GM19395 (cell line): ENCODE measurements around the gene CELSR1.
"Not testable (repeated sequence)": the region's sequence is repeated elsewhere in the genome, so short reads cannot be mapped to it uniquely, and the experiment has no call there.

ENCODE experiments used
- ATAC-seq: cut with Tn5 transposase; IDR thresholded peaks from one replicate; pipeline ENCODE4 v1.9.1; 2021; ENCODE audit warnings: mild to moderate bottlenecking, moderate library complexity; ENCODE audit not compliant: unreplicated experiment

Gene CELSR1

DNA sequence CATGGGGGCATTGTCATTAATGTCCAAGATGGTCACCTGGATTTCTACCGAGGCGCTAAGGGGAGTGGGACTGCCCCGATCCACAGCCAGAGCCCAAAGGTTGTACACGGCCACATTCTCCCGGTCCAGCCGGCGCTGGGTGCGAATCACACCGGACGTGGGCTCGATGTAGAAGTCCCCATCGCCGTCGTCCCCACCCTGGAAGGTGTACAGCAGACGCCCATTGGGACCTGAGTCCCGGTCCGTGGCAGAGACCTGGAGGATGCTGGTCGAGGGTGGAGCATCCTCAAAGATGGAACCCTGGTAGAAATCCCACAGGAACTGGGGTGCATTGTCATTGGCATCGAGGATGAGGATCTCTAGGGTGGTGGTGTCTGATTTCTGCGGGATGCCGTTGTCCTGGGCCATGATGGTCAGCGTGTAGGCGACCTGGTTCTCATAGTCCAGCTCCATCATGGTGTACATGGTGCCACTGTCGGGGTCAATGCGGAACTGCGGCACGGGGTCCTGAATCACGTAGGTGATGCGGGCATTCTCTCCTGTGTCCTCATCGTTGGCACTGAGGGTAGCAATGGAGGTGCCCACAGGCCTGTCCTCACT lies 3.1 kb downstream of the CELSR1 start:
- no peak for ATAC-seq

DNA sequence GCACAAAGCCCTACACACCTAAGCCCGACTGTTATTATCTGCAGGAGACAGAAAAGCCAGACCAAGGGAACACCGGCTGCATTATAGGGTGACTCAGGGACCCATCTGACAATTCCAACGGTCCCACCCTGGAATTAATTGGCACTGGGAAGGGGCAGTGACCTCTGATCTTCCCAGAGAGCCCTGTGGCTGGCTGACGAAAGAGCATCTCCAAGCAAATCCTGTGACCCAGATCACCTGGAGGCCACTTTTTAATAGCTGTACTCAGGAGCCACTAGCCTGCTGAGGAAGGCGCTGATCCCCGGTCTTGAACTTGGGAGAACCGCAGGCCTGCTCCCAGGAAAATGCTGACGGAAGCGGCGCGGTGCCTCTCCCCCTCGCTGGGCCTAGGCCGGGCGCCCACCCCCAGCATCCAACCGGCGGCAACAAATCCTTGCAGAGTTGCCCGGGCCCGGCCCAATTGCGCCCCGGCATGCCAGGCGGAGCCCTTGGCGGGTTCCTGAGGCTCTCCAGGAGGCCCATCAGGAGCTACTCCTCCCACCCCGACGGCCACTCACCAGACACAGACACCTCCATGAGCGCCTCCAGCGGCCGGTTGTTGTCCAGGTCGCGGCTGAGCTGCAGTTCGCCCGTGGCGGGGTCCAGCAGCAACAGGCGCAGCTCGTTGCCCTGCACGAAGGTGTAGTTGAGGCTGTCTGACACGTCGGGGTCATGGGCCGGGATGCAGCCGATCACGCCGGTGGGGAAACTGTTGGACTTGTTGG lies 4.2 kb downstream of the CELSR1 start:
- ATAC-seq = no peak

DNA sequence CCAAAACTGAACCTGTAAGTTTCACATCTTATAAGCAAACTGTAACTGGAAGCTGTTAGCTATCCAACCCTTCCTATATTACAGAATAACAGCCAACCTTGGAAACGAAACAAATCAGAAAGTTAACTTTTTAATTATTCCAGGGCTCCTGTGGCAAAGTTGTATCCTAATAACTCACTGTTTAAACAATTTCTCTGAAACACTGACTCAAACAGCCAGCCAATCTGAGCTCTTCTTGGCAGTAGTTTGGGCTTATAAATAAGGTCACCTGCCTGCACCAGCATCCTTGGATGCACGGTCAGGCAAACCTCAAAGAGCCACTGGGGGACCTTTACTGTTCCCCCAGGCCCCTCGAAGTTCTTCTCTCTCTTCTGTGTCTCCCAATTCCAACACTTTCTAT lies 5.0 kb downstream of the CELSR1 start:
- ATAC-seq = no peak

DNA sequence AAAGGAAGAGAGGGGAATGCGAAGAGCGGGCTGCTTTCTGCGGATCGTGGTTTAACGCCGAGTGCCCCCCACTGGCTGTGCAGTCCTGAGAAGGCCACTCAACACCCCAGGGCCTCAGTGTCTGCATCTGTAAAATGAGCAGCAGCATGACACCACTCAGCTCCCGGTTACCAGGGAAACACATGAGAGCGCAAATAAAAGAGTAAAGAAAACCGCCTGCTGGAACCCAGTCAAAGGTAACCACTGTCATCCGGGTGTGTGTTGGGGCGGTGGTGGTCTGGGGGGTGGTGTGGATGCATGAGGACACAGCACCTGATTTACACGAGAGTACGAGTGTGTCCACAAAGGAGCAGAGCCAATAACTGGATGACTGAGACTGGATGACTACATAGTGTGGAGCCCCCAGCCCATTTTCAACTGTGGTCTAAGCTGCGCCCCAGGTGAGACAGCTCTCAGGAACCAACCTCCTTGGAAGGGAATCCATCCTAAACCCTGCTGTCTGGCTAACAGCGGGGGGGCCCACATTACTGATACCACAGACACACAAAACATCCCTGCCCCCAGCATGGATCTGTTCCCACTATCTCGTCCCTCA lies 5.7 kb downstream of the CELSR1 start:
- ATAC-seq = no peak

DNA sequence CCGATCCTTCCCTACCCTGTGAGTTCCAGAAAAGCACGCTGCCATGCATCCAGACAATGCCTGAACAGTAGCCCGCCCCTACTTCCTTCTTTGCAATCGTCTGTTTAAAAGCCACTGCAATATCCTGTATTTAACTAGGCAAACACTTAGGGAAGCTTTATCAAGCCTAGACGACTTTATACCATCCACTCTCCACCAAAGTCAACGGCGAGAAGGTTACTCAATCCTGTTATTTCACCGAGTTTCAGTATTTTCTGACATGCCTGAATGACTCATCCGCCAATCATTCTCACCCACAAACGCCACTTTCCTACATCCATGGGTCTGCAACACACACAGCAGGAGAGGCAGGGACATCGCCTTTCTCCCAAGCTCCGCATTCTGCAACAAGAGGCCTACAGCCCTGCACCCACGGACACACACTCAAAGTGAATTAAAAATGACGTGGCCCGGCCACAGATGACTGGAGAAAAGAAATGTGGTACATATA lies 9.3 kb downstream of the CELSR1 start:
- ATAC-seq = no peak

DNA sequence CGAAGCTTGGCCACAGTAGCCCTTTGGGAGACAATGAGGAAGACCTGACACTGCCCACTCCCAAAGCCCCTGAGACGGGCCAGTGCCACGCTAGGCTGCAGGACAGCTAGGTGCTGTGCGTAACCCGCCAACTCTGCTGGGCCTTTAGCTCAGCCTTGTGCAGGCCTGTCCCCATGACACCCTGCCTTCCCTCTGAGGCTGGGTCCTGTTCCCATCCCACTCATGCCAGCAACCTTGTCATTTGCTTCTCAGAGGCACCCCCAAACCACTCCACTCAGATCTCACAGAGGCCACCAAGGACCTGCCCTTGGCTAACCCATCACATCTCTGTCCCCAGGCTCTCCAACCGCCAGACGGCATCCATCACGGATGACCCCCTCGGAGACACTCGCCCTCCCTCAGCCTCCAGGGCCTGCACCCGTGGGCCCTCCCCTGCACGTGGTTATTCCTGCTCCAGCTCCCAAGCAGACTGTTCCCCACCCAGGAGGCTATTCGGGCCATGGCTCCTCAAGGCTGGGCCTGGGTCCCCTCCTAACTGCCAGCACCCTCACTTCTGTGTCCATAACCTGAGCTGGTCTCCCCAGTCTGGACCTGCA lies 11.1 kb downstream of the CELSR1 start:
- no peak for ATAC-seq

DNA sequence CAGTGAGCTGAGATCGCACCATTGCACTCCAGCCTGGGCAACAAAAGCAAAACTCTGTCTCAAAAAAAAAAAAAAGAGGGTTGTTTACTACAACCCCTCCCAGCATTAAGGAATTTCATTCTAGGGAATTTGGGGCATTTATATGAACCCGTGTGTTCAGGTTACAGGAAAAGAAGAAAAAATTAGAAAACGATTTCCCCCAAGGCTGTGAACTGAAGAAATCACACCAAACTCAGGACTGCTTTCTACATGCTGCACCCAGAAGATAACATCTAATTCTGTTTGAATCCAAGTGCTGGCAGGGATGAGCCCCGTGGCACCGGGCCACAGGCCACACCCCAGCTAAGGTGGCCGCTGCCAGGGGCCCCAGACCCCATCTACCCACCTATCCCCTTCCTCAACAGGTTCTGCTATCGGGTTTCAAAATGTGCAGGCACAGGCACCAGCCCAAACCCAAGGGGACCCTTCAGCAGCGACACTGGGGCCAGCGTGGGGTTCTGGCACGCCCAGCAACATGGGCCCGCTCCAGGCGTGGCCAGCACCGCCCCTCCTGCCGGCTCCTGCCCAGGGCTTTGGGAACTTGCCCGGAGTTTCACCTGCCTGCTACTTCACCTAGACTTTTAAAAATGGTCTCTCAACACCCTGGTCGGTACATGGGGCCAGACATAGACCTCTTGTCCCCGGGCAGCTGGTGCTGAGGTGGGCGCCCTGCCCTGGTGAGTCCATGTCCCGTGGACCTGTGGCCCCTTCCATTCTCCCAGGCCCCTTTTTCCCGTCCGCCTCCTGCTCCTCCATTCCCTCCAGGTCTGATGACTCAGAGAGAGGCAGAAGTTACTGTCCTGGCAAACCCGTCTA lies 11.8 kb downstream of the CELSR1 start:
- no peak for ATAC-seq

DNA sequence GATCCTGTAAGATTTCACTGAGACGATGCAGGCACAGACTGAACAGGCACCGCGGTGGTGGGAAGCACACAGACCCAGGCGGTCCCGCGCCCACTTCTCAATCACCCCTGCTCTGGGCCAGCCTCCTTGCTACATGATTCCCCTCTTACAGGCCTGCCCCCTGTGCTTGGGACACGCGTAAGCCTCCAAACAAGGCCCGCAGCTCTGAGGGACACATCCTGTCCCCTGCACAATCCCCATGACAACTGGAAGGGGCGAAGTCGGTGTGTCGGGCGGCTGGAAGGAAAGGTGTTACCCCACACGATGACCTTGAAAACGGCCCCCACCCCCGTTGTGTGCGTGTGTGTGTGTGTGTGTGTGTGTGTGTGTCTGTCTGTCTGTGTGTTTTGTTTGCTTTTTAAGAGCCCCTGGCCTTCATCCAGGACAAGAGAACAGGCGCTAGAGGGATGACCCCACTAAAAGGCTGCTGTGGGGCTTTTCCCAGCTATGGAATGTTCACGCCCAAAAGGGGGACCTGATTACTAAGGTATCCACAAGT lies 13.1 kb downstream of the CELSR1 start:
- no peak for ATAC-seq

DNA sequence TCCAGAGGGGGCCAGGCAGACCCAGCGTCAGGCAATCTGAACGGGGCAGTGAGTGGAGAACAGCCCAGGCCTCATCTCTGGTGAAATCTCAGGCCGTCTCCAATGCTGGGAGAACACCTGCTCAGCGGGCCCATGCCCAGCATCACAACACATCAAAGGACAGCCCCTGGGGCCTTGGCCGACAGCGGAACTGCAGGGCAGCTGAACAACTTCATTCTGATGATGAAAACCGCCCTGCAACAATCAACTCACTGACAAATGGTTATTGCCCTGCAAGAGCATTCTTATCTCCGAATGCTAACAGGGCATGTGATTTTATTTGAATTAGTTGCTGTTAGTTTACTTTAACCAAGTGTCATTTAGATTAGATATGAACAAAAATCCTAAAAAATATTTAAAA lies 14.6 kb downstream of the CELSR1 start:
- no peak for ATAC-seq

DNA sequence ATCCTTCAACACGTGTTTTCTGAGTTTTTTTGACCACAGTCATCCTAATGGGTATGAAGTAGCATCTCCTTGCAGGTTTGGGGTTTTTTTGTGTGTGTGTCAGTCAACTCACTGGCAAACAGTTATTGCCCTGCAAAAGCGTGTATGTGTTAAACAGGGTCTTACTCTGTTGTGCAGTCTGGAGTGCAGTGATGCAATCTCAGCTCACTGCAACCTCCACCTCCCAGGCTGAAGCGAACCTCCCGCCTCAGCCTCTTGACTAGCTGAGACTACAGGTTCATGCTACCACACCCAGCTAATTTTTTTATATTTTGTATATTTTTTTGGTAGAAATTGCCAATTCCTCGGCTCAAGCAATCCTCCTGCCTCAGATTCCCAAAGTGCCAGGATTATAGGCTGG lies 15.4 kb downstream of the CELSR1 start:
- ATAC-seq = no peak

DNA sequence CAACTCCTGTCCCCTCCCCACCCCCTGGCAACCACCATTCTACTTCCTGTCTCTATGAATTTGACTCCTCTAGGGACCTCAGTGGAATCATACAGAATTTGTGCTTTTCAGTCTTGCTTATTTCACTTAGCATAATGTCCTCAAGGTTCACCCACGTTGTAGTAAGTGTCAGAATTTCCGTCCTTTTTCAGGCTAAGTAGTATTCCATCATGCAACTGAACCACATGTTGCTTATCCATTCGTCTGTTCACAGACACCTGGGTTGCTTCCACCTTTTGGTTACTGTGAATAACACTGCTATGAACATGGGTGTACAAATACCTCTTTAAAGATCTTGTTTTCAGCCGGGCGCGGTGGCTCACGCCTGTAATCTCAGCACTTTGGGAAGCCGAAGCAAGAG lies 16.5 kb downstream of the CELSR1 start:
- no peak for ATAC-seq

DNA sequence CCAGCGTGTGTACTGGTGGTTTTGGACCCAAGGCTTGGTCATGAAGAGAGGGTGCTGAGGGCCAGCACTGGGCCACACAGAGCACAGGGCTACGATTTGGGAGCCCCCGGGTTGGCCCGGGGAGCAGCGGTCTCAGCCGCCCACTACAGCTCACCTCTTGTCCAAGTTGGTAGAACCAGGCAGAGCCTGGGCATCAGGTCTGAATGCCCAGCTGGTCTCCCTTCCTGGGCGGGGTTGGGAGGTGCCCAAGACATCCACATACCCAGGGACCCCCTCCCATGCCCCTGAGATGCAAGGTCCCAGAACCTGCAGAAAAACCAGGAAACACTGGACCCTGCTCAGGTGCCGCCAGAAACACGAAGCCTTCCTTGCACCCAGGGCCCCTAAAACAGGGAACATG lies 18.0 kb downstream of the CELSR1 start:
- no peak for ATAC-seq

DNA sequence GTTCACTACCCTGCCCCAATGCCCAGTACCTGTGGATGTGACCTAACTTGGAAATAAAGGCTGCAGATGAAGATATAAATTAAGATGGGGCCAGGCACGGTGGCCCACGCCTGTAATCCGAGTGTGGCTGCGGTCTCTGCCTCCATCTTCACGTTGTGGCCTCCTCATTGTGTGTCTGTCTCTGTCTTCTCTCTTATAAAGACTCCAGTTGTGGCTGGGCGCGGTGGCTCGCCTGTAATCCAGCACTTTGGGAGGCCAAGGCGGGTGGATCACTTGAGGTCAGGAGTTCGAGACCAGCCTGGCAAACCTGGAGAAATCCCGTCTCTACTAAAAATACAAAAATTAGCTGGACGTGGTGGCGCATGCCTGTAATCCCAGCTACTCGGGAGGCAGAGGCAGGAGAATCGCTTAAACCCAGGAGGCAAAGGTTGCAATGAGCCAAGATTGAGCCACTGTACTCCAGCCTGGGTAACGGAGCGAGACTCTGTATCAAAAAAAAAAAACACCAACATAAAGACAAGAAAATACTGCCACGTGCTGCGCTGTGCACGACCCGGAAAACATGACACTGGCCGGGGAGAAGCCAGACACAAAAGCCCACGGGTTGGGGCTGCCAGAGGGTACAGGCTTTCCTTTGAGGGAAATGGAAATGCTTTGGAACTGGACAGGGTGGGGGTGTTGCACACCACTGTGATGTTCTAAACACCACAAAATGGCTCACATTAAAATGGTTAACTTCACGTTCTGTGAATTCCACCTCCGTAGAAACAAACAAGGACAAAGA lies 18.7 kb downstream of the CELSR1 start:
- ATAC-seq = no peak

DNA sequence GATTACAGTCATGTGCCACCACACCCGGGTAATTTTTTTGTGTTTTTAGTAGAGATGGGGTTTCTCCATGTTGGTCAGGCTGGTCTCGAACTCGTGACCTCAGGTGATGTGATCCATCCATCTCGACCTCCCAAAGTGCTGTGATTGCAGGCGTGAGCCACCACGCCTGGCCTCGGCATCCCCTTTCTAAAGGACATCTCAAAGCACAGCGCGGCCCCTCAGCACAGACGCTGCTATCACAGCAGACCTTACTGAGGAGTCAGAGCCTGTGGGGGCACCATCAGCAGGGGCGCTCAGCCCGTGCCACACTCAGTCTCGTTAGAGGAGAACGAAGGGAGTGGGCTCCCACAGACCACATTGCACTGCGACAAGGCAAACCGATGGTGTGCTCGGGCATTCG lies 19.4 kb downstream of the CELSR1 start:
- ATAC-seq = no peak

DNA sequence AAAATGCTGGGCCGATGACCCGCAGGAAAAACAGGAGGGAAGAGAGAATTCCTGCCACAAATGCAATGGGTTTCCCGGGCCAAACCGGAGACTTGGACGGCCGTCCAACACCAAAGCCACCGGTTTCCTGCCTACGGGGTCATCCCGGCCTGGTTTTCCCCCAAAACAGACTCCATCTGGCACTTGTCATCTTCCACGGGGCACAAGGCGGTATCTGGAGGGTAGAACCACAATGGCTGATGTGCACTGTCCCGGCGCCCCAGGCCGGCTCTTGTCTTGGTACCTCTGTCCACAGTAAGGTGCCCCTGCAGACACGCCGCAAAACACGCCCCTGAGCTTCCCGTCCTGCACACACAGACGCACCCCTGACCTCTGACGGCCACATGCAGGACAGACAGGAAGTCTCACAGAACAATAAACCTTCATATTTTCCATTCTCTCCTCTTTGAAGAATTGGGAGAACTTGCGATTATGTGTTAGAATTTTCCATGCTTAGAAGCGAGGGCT lies 20.1 kb downstream of the CELSR1 start:
- ATAC-seq = no peak

DNA sequence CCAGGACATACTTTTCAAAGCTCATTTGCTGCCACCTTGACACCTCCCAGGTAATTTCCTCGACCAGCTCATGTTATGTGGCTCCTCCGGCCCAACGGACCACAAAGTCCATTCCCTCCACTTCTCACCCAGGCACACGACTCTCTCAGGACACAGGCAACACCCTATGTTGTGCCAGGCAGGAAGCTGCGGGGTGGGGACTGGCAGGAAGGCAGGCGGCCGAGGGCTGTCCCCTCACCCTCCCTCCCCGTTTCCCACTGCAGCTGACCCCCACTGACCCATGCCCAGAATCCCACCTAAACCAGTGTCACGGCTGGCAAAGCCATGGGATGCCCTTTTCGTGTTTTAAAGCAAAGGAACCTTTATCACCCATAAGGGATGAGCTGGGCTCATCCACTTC lies 20.8 kb downstream of the CELSR1 start:
- no peak for ATAC-seq

DNA sequence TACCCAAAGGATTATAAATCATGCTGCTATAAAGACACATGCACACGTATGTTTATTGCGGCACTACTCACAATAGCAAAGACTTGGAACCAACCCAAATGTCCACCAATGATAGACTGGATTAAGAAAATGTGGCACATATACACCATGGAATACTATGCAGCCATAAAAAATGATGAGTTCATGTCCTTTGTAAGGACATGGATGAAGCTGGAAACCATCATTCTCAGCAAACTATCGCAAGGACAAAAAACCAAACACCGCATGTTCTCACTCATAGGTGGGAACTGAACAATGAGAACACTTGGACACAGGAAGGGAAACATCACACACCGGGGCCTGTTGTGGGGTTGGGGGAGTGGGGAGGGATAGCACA lies 21.3 kb downstream of the CELSR1 start:
- ATAC-seq = not testable (repeated sequence)

DNA sequence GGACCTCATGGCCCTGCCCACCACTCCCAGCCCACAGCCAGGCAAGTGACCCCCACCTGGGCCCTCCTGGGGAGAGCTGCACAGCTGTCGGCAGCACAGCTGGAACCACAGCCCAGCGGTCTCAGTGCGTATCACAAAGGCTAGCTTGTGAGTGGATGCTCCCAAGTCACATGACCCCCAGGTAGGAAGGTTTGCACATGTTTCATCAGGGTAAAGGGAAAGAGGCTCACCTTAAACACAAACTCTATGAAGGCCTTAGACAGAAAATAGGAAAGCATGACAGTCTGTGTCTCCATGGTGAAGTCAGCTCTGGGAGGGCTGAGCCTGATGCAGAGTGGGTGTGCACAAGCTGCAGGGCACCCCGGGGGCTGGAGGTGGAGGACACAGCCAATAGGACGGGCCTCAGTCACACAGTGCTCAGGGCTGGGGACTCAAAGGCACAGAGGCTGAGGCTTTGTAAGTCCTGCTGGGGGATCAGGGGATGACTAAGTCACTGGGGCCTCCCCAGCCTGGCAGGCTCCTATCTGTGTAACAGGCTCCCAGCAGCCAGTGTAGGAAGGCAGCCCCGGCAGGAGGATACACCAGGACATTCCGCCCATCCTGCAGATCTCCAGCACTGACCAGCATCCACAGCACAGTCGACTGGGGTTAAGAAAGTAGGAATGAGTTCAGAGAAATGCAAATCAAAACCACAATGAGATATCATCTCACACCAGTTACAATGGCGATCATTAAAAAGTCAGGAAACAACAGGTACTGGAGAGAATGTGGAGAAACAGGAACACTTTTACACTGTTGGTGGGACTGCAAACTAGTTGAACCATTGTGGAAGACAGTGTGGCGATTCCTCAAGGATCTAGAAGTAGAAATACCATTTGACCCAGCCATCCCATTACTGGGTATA lies 22.0 kb downstream of the CELSR1 start:
- no peak for ATAC-seq
